ENCODE measurements around the gene SCN5A.
"Not testable (repeated sequence)": the region's sequence is repeated elsewhere in the genome, so short reads cannot be mapped to it uniquely, and the experiment has no call there.

SCN5A gene

DNA sequence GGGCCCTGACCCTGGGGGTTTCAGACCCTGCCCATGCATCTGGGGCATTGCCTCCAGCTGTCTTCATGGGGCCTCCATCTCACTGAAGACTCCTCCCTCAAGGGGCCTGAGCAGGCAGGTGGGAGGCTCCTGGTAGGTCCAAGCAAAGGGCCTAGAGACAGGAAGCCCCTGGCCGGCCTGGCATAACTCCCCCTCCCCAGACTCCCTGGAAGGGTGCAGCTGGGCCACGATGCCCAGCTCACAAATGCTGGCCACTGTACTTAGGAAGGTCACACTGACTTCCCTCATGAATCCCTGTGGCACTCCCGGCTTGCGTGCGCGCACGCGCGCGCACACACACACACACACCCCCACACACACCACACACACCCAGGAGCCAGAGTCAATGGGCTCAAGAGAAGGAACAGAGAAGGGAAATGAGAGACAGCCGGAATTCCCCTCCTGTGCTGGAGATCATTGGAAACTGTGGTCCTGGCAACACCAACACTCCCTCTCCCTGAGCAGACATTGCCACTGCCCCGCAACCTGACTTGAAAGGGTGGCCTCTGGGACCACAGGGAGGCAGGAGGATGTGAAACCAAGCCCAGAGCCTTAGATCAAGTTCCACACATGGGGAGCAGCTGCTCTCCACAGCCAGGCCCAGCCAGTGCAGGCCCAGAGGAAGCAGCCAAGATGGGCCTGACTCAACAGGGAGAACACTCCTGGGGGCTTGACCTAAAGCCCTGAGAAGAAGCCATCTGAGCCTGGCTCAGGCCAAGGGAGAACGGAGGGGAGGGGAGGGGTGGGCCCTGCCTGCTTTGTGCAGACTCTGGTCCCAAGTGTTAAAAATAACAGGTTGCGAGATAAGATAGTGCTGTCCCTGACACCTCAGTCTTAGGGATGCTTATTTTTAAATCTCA, 69.7 kb downstream of the SCN5A start:
- DNase-seq: peak; percentile 38
- H3K9me3 Mint-ChIP-seq: no peaks in the 10 kb centered on the region

DNA sequence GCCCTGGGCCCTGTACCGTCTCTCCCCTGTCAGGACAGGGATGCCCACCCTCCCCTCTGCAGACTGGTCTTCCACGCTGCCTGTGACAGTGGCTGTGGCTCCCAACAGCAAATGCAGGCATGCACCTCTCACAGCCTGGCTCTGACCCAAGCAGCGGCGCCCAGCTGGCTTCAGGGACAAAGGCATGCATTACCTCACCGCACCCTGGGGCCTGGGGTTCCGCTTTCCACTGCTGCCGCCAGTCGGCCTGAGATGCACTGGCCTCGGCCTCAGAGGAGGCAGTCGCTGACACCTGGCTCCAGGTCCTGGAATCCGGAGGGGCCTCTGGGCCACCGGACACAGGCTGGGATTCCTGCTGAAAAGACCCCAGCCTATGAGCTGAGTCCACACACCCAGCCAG, 70.3 kb downstream of the SCN5A start:
- Mint-ChIP-seq H3K36me3 (no peaks in the 10 kb centered on the region), H3K4me1 (peaks cover 7% of the 10 kb centered on the region in 2 donors), H3K27ac (no peak overlapping the region), H3K4me3 (no peak overlapping the region), H3K9me3 (peaks cover 0 to 3% of the 10 kb centered on the region in 2 donors), H3K27me3 (peaks cover 0 to 9% of the 10 kb centered on the region in 2 donors)
- ATAC-seq (replicated peaks) (no peak), DNase-seq (no peak)

More for the DNA sequence above, 69.7 kb downstream of the SCN5A start:
- H3K27ac Mint-ChIP-seq: no peak overlapping the region
- H3K4me1 Mint-ChIP-seq: peaks cover 7% of the 10 kb centered on the region in 2 donors
- peak; percentile 81 to 92 for ATAC-seq (replicated peaks)
- no peaks in the 10 kb centered on the region for H3K36me3 Mint-ChIP-seq
- H3K4me3 Mint-ChIP-seq: peak overlapping the region in 1 of 2 donors; percentile 8
- H3K27me3 Mint-ChIP-seq: peaks cover 0 to 9% of the 10 kb centered on the region in 2 donors

DNA sequence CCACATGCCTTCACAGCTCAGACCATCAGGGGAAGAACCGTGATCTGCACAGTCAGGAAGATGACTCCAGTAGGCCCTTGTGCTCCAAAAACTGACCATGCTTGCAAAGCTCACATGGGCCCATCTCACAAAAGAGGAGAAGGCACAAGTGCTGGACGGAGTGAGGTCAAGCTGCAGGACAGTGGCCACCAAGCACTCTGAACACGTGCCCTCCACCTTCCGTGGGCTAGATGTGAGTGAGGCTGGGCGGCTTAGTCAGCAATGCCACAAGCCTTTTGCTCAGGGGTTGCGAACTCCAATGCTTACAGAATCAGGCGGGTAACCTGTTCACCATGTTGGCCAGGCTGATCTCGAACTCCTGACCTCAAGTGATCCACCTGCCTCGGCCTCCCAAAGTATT, 70.9 kb downstream of the SCN5A start:
- ATAC-seq (replicated peaks): no peak
- H3K9me3 Mint-ChIP-seq: peaks cover under 1 to 3% of the 10 kb centered on the region in 2 donors
- no peak for DNase-seq
- H3K27me3 Mint-ChIP-seq: peaks cover 0 to 9% of the 10 kb centered on the region in 2 donors
- no peak overlapping the region for H3K27ac Mint-ChIP-seq
- H3K4me1 Mint-ChIP-seq: peaks cover 7% of the 10 kb centered on the region in 2 donors
- no peaks in the 10 kb centered on the region for H3K36me3 Mint-ChIP-seq
- H3K4me3 Mint-ChIP-seq: no peak overlapping the region

DNA sequence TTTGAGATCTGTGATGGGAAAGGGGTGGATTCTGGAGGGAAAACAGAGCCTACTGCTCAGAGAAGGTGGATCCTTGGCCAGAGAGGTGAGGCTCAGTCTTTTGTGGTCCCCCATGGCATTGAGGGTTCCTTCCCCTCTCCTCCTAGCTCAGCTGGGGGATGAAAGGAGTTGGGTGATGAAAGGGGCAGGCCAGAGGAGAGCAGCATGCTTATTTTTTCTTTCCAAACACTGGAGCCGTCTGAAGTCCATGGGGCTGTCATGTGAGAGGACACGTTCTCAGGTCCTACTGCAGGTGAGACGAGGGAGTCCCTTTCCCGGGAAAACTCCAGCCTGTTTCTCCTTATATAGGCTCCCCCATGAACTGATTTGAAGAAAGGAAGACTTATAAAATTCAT, 71.4 kb downstream of the SCN5A start:
- no peaks in the 10 kb centered on the region for H3K36me3 Mint-ChIP-seq
- no peak overlapping the region for H3K4me3 Mint-ChIP-seq
- H3K27ac Mint-ChIP-seq: no peak overlapping the region
- DNase-seq (no peak), ATAC-seq (replicated peaks) (no peak)
- H3K4me1 Mint-ChIP-seq: peaks cover 7% of the 10 kb centered on the region in 2 donors
- peaks cover 0 to 9% of the 10 kb centered on the region in 2 donors for H3K27me3 Mint-ChIP-seq
- H3K9me3 Mint-ChIP-seq: peaks cover 4 to 5% of the 10 kb centered on the region in 2 donors

DNA sequence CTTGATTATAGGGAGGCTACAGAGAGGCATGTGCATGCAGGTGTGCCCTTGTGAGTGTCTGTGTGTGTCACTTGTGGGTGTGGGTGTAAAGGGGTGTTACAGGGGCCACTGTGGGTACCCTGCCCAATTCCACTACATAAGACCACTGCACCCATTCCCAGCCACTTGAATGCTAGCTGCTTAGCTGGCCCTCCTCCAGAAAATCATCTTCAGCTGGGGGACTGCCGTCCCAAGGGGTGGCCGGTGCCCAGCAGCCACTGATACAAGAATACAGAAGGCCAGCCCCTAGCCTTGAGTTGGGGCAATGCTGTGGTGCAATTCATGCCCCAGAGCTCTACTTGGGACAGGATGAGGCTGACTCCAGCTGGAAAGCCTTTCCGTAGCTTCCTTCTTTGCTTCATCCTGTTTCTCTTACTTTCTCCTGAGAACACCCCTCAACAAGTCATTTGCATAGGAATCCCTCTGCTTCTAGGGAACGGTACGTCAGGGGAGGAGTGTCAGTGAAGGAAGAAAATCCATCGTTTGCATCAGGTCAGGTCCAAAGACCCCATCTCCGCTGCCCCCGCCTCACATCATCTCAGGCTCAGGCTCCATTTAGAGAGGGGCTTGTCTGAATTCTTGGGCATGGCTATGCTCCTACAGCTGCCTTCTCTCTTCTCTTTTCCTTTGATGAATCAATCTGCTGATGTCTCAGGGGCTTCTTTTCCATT, 72.0 kb downstream of the SCN5A start:
- Mint-ChIP-seq H3K36me3 (no peaks in the 10 kb centered on the region), H3K27me3 (peaks cover 0 to 9% of the 10 kb centered on the region in 2 donors), H3K4me3 (no peak overlapping the region), H3K27ac (no peak overlapping the region), H3K4me1 (peaks cover 7% of the 10 kb centered on the region in 2 donors), H3K9me3 (peaks cover 4 to 5% of the 10 kb centered on the region in 2 donors)
- ATAC-seq (replicated peaks) (no peak), DNase-seq (no peak)

DNA sequence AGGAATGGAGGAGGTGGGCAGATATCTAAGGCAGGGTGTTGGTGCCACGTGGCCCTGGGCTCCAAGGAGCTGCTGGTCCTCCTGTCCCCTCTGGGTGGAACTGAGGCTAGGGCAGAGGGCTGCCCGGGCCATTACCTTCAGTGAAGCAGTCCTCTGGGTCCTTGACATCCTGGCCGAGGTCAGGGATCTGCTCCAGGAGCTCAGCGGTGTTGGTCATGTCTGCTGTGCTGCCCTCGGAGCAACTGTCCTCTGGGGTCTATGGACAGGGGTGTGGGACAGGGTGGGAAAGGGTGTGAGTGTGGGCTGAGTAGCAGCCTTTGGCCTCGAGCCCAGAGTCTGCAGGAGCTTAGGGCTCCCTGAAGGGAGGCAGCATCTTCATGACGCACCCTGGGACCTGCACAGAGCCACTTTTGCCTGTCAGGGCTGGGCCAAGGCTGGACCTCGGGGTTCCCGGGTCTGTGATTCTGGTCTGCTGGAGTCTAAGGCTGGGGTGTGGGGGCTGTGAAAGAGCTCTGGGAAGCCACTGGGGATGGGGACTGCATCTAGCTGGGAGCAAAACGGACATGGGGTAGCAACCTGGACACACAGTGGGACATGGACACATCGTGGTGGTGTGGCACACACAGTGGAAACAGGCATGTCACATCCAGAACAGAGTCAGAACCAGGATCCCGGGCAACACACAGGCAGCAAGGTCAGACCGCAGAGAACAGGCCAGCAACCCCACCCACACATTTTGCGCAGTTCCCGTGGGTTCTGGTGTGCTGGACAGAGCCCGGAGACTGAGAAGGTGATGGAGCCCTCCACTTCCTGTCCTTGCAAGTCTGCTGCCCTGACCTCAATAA, 72.7 kb downstream of the SCN5A start:
- no peak overlapping the region for H3K4me3 Mint-ChIP-seq
- no peak overlapping the region for H3K27ac Mint-ChIP-seq
- H3K27me3 Mint-ChIP-seq: peaks cover 0 to 9% of the 10 kb centered on the region in 2 donors
- no peaks in the 10 kb centered on the region for H3K36me3 Mint-ChIP-seq
- ATAC-seq (replicated peaks) (no peak), DNase-seq (no peak)
- H3K9me3 Mint-ChIP-seq: peaks cover 4 to 5% of the 10 kb centered on the region in 2 donors
- peaks cover 7% of the 10 kb centered on the region in 2 donors for H3K4me1 Mint-ChIP-seq

DNA sequence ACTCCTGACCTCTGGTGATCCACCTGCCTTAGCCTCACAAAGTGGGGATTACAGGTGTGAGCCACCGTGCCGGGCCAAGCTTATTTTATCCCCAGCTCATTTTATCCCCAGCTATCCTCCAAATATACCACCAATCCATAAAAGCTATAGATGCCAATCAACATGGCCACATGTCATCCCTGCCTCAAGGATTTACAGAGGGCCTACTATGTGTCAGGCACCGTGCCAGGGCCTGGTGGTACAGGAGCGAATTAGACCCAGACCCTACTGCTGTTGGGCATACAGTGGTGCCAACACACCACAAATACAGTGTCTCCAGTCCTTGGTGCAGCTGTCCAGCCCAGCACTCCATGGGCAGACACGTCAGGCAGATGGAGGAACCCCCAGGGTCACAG, 73.4 kb downstream of the SCN5A start:
- Mint-ChIP-seq H3K9me3 (peaks cover 4 to 5% of the 10 kb centered on the region in 2 donors), H3K36me3 (no peaks in the 10 kb centered on the region), H3K4me3 (no peak overlapping the region), H3K4me1 (peaks cover 7% of the 10 kb centered on the region in 2 donors), H3K27ac (no peak overlapping the region), H3K27me3 (peaks cover 0 to 9% of the 10 kb centered on the region in 2 donors)
- no peak for DNase-seq
- ATAC-seq (replicated peaks): no peak

DNA sequence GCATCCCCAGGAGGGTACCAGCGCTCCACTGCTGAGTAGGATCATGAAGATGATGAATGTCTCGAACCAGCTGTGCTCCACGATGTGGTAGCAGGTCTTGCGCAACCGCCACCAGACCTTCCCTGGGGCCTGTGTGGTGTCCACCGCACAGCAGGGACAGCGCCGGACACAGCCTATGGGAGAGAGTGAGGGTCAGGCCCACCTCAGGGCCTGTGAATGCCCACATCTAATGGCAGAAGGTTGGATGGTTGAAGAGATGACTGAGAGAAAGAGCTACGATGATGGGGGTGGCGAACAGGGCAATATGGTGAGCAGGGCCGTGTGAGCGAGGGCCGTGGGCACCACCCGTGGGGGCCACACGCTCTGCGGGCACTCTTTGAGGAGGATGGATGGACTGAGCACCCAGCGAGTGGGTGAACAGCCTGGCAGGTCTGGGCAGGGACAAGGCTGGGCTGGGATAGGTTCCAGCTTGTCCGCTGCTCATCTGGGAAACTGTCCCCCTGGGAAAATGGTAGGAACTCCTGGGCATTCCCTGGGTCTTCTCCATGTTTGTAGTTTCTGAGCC, 74.1 kb downstream of the SCN5A start:
- H3K36me3 Mint-ChIP-seq: no peaks in the 10 kb centered on the region
- H3K27ac Mint-ChIP-seq: no peak overlapping the region
- no peak overlapping the region for H3K4me3 Mint-ChIP-seq
- H3K4me1 Mint-ChIP-seq: peaks cover 7% of the 10 kb centered on the region in 2 donors
- no peak for DNase-seq
- peaks cover 0 to 9% of the 10 kb centered on the region in 2 donors for H3K27me3 Mint-ChIP-seq
- ATAC-seq (replicated peaks): no peak
- peaks cover 4 to 5% of the 10 kb centered on the region in 2 donors for H3K9me3 Mint-ChIP-seq

DNA sequence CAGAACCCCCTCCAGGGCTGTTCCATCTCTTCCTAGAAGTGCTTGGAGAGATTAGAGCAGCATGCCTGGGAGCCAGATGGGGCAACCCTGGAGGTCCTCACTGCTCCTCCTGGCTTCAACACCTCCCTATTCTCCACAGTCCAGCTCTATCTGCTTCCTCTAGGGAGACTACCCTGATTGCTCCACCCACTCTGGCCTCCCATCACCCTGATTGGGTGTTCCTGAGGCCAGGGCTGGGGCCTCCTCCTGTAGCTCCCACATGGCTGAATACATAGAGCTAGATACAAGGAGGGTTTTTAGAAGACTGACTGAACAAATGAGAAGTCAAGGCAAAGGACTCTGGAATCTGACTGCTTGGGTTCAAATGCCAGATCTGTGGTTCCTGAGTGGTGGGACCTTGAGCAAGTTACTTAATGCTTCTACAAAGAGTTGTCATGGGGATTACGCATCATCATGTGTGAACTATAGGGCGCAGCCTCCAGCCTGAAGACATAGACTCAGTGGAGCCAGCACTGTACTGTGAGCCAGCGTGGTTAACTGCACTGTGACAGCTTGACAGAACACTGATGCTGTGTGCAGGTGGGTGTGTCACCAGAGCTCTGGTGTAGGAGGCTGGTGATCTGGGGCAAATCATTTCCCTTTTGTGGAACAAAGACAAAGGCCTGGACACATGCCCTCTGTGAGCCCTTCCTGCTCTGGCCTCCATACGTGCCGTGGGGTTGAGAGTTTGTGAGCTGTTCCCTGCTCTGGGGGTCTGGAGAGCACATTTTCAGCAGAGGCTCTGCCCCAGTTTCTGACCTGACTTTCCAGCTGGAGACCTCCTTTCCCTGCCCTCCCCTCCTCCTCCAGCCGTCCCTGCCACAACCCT, 74.8 kb downstream of the SCN5A start:
- H3K4me1 Mint-ChIP-seq: peaks cover 2% of the 10 kb centered on the region in 2 donors
- no peaks in the 10 kb centered on the region for H3K36me3 Mint-ChIP-seq
- H3K9me3 Mint-ChIP-seq: peaks cover 4 to 5% of the 10 kb centered on the region in 2 donors
- DNase-seq (no peak), ATAC-seq (replicated peaks) (no peak)
- peaks cover 0 to 9% of the 10 kb centered on the region in 2 donors for H3K27me3 Mint-ChIP-seq
- H3K27ac Mint-ChIP-seq: no peak overlapping the region
- no peak overlapping the region for H3K4me3 Mint-ChIP-seq

DNA sequence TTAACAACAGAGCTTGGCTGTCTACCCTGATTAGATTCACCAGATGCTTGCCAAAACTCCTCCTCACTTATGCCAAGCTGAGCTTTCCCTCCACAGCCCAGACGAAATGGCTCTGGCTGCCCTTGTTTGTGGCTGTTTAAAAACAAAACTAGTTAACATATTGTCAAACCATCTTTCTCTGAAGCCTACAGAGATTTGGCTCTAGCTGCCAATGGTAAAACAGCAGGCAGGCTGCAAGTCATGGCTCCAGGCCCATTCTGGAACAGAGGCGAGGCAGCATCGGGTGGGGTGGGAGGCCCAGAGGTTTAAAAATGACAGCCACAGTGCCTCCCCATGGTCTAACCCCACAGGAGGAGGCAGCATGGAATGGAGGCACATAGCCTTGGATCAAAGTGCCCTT, 75.9 kb downstream of the SCN5A start:
- Mint-ChIP-seq H3K27me3 (peaks cover 0 to 9% of the 10 kb centered on the region in 2 donors), H3K27ac (no peak overlapping the region), H3K4me3 (no peak overlapping the region), H3K9me3 (peaks cover 4 to 5% of the 10 kb centered on the region in 2 donors), H3K4me1 (peaks cover 0 to 1% of the 10 kb centered on the region in 2 donors), H3K36me3 (no peaks in the 10 kb centered on the region)
- no peak for DNase-seq
- no peak for ATAC-seq (replicated peaks)

DNA sequence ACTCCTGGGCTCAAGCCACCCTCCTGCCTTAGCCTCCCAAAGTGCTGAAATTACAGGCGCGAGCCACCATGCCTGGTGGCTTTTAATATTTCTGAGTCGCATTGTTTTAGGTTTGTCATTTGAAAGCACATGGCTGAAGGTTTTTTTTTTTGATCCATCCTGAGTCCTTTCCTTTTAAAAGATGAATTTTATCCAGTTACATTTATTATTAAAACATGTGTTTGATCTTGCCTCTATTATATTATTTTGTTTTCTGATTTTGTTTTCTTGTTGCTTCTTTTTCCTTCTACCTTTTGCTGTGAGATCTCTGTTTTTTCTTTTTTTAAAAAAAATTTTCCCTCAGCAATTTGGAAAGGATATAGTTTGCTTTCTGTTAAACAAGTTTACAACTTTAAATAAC, 76.4 kb downstream of the SCN5A start:
- ATAC-seq (replicated peaks) (no peak), DNase-seq (no peak)
- Mint-ChIP-seq H3K4me3 (no peak overlapping the region), H3K27me3 (peaks cover 0 to 9% of the 10 kb centered on the region in 2 donors), H3K9me3 (peaks cover 4 to 5% of the 10 kb centered on the region in 2 donors), H3K4me1 (peaks cover 0 to 1% of the 10 kb centered on the region in 2 donors), H3K36me3 (no peaks in the 10 kb centered on the region), H3K27ac (no peak overlapping the region)

DNA sequence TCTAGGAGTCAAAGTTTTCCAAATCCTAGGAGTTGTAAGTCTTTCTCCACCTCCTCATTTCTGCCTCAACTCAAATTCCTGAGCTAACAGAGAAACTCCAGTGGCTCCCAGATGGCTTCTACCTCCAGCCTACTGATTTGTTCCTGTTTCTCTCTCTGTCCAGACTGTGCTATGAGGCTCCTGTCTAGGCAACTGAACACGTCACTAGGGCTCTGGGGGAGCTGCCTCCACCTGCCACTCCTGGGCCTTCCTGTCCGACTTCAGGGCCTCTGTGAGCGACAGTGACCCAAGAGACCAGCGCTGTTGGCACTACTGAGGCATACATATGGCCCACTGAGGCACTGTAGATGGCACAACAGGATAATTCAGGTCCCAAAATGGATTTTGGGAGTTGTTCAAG, 82.0 kb downstream of the SCN5A start:
- ATAC-seq (replicated peaks) (no peak), DNase-seq (no peak)
- no peak overlapping the region for H3K27ac Mint-ChIP-seq
- H3K4me1 Mint-ChIP-seq: no peaks in the 10 kb centered on the region
- no peaks in the 10 kb centered on the region for H3K9me3 Mint-ChIP-seq
- H3K36me3 Mint-ChIP-seq: no peaks in the 10 kb centered on the region
- no peak overlapping the region for H3K4me3 Mint-ChIP-seq
- H3K27me3 Mint-ChIP-seq: peaks cover 0 to 3% of the 10 kb centered on the region in 2 donors

DNA sequence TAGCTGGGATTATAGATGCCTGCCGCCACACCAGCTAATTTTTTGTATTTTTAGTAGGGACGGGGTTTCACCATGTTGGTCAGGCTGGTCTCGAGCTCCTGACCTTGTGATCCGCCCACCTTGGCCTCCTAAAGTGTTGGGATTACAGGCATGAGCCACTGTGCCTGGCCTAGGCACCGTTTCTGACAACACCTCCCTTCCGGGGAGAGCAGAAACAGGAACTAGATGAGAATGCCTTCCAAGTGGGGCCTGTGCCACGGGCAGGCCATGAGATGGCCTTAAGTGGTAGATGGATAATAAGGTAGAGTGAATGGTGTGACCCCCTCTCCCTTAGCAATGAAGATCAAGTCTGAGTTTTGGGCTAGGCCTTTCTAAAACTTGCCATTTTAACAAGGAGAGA, 82.7 kb downstream of the SCN5A start:
- not testable (repeated sequence) for H3K4me1 Mint-ChIP-seq; ATAC-seq (replicated peaks); H3K27me3 Mint-ChIP-seq; H3K4me3 Mint-ChIP-seq; H3K36me3 Mint-ChIP-seq; H3K9me3 Mint-ChIP-seq; H3K27ac Mint-ChIP-seq; DNase-seq

All from stimulated activated naive B cell treated with anti-CD40 and anti-IgM and Interleukin-4, amounts not matched to agents 10 μg/mL and 1 μg/mL and 100 μg/mL, for 72 hours (primary cell).